Endodermal cell (in vitro differentiated cells): ENCODE data around the gene WBP1L. TPM values are rescaled to one million over a fixed set of nuclear protein-coding genes. Genes with fewer than 3 reads are reported as not detected.

Experiments used
- DNase-seq: peaks from one replicate; pipeline ENCODE4 v3.0.0-alpha.2; 2017
- H3K27ac ChIP-seq: 2 replicates; pipeline ENCODE4 v1.5.1; 2013; ENCODE audit warnings: mild to moderate bottlenecking, low read depth, low read length, moderate library complexity
- H3K27me3 ChIP-seq: 2 replicates; pipeline ENCODE4 v1.6.1; 2013; ENCODE audit warnings: mild to moderate bottlenecking, low read length, moderate library complexity; ENCODE audit not compliant: insufficient read depth, control insufficient read depth, poor library complexity, severe bottlenecking
- H3K36me3 ChIP-seq: 2 replicates; pipeline ENCODE4 v1.7.0; 2013; ENCODE audit warnings: mild to moderate bottlenecking, low read length, moderate library complexity; ENCODE audit not compliant: control insufficient read depth, insufficient read depth
- H3K4me1 ChIP-seq: one replicate; pipeline ENCODE4 v1.7.0; 2013; ENCODE audit warnings: low read length; ENCODE audit not compliant: control insufficient read depth, insufficient read depth
- H3K4me3 ChIP-seq: 2 replicates; pipeline ENCODE4 v1.5.1; 2013; ENCODE audit warnings: mild to moderate bottlenecking, low read length, moderate library complexity
- H3K9ac ChIP-seq: 2 replicates; pipeline ENCODE4 v1.6.1; 2013; ENCODE audit warnings: mild to moderate bottlenecking, low read length, moderate library complexity; ENCODE audit not compliant: poor library complexity, severe bottlenecking; ENCODE audit errors: extremely low read depth
- H3K9me3 ChIP-seq: 2 replicates; pipeline ENCODE4 v1.6.1; 2013; ENCODE audit warnings: mild to moderate bottlenecking, low read length, moderate library complexity; ENCODE audit not compliant: control insufficient read depth
- H3K27ac Mint-ChIP-seq: 2 replicates; pipeline ENCODE4 v1.8.0; 2020; ENCODE audit warnings: mixed read lengths
- H3K27me3 Mint-ChIP-seq: 2 replicates; pipeline ENCODE4 v1.8.0; 2021; ENCODE audit warnings: mild to moderate bottlenecking, mixed read lengths; ENCODE audit not compliant: insufficient read depth
- H3K36me3 Mint-ChIP-seq: 2 replicates; pipeline ENCODE4 v1.8.0; 2020; ENCODE audit warnings: low read depth, mixed read lengths
- H3K4me1 Mint-ChIP-seq: 2 replicates; pipeline ENCODE4 v1.8.0; 2020; ENCODE audit warnings: mixed read lengths
- H3K4me3 Mint-ChIP-seq: 2 replicates; pipeline ENCODE4 v1.8.0; 2020; ENCODE audit warnings: mild to moderate bottlenecking, moderate library complexity, mixed read lengths
- H3K9me3 Mint-ChIP-seq: 2 replicates; pipeline ENCODE4 v1.8.0; 2020; ENCODE audit warnings: mild to moderate bottlenecking, mixed read lengths
- CTCF ChIP-seq: fragments of 200-600 bp; sonication (generic); conservative IDR thresholded peaks from 2 replicates; pipeline ENCODE4 v1.5.0; 2021; ENCODE audit warnings: antibody characterized with exemption, mild to moderate bottlenecking
- WGBS, 2 experiments: methylation state at CpG; one replicate each; pipeline versions ENCODE4 v1.1.5 to v1.1.7; 2013; ENCODE audit warnings: missing lambda C conversion rate in 2 of 2, mixed read lengths in 1 of 2; ENCODE audit not compliant: insufficient coverage in 1 of 2, insufficient read length in 1 of 2; 5-methylcytosine and 5-hydroxymethylcytosine counted together
- total RNA-seq, 2 donors: library from RNA; stranded (reverse); fragmentation: NEBNext Ultra II Directional in 1 of 2; extraction: Animal tissue kit (Norgen Biotek cat#: 25700) in 1 of 2; gene quantifications; 2 replicates in 1 of 2; 3 replicates in 1 of 2; pipeline ENCODE4 v1.2.1, GENCODE V29; 2021

WBP1L gene
- total RNA-seq, 2 donors from 2014 or later = 23.5 to 25.8 TPM

GRCh38 chr10:102813734-102814452 lies 70.1 kb downstream of the WBP1L start:
- Histone ChIP-seq H3K27me3 (no peaks in the 10 kb centered on the region), H3K36me3 (peaks cover 24% of the 10 kb centered on the region), H3K27ac (no peak overlapping the region), H3K9ac (no peak overlapping the region), H3K4me1 (no peaks in the 10 kb centered on the region), H3K4me3 (no peak overlapping the region), H3K9me3 (no peaks in the 10 kb centered on the region)
- DNase-seq = no peak
- no peak overlapping the region for H3K4me3 Mint-ChIP-seq
- H3K27ac Mint-ChIP-seq = no peak overlapping the region
- peaks cover 32% of the 10 kb centered on the region for H3K36me3 Mint-ChIP-seq
- no peaks in the 10 kb centered on the region for H3K27me3 Mint-ChIP-seq
- no peaks in the 10 kb centered on the region for H3K9me3 Mint-ChIP-seq
- WGBS, 2 experiments = 93 to 95% methylated on average over 11 to 16 of the region's 16 CpGs
- H3K4me1 Mint-ChIP-seq = peaks cover 23% of the 10 kb centered on the region
- TF ChIP-seq CTCF = no peak

- no peak overlapping the region for H3K4me3 Mint-ChIP-seq
- no peak overlapping the region for H3K9ac ChIP-seq
- peaks cover 23% of the 10 kb centered on the region for H3K4me1 Mint-ChIP-seq
- WGBS, 2 experiments = 20 to 78% methylated on average over 1 to 6 of the region's 8 CpGs
- H3K36me3 ChIP-seq = peaks cover 24% of the 10 kb centered on the region
- no peak overlapping the region for H3K4me3 ChIP-seq
- no peak for TF ChIP-seq CTCF
- H3K27ac ChIP-seq = no peak overlapping the region
- H3K27me3 ChIP-seq = no peaks in the 10 kb centered on the region
- no peaks in the 10 kb centered on the region for H3K9me3 ChIP-seq
- no peaks in the 10 kb centered on the region for H3K4me1 ChIP-seq
- H3K9me3 Mint-ChIP-seq = no peaks in the 10 kb centered on the region
- H3K27ac Mint-ChIP-seq = no peak overlapping the region
- H3K36me3 Mint-ChIP-seq = peaks cover 31% of the 10 kb centered on the region
- no peaks in the 10 kb centered on the region for H3K27me3 Mint-ChIP-seq
- no peak for DNase-seq
Measured at GRCh38 chr10:102814453-102814871, 70.7 kb downstream of the WBP1L start.

GRCh38 chr10:102814873-102815661 lies 71.3 kb downstream of the WBP1L start:
- H3K9ac ChIP-seq = no peak overlapping the region
- H3K27ac ChIP-seq = peak overlapping the region; percentile 8
- H3K27me3 ChIP-seq = no peaks in the 10 kb centered on the region
- peaks cover 25% of the 10 kb centered on the region for H3K36me3 Mint-ChIP-seq
- H3K4me3 ChIP-seq = no peak overlapping the region
- 95% methylated on average over 22 to 23 of the region's 23 CpGs for WGBS, 2 experiments
- TF ChIP-seq CTCF = no peak
- H3K4me3 Mint-ChIP-seq = no peak overlapping the region
- no peaks in the 10 kb centered on the region for H3K9me3 ChIP-seq
- DNase-seq = no peak
- peaks cover 23% of the 10 kb centered on the region for H3K4me1 Mint-ChIP-seq
- H3K27ac Mint-ChIP-seq = peak overlapping the region; percentile 81
- no peaks in the 10 kb centered on the region for H3K4me1 ChIP-seq
- H3K27me3 Mint-ChIP-seq = no peaks in the 10 kb centered on the region
- H3K9me3 Mint-ChIP-seq = no peaks in the 10 kb centered on the region
- H3K36me3 ChIP-seq = peaks cover 21% of the 10 kb centered on the region
